ENCODE results near the gene DLGAP3.

DNA sequence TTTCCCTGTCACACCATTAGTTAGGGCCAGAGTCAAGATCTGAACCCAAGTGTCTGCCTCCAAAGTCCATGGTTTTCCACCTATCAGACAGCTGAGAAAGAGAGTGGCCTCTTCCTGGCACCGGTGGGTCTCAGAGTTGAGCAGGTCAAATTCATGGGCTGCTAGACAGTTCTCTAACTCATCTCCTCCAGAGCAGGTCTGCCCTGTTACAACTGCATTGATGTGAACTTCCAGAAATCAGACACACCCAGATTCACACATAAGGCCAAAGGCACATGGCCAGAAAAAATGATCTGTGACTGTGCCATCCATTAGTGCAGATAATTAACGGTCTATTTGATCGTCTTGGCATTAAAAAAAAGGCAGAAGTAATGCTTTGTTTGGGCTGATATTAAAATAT lies 87.4 kb downstream of the DLGAP3 start:
- TF ChIP-seq, protein P1, sequence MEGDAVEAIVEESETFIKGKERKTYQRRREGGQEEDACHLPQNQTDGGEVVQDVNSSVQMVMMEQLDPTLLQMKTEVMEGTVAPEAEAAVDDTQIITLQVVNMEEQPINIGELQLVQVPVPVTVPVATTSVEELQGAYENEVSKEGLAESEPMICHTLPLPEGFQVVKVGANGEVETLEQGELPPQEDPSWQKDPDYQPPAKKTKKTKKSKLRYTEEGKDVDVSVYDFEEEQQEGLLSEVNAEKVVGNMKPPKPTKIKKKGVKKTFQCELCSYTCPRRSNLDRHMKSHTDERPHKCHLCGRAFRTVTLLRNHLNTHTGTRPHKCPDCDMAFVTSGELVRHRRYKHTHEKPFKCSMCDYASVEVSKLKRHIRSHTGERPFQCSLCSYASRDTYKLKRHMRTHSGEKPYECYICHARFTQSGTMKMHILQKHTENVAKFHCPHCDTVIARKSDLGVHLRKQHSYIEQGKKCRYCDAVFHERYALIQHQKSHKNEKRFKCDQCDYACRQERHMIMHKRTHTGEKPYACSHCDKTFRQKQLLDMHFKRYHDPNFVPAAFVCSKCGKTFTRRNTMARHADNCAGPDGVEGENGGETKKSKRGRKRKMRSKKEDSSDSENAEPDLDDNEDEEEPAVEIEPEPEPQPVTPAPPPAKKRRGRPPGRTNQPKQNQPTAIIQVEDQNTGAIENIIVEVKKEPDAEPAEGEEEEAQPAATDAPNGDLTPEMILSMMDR (IDR thresholded peaks at IDR 0.05), result no peak
- no peak for TF ChIP-seq POLR2A (IDR thresholded peaks at IDR 0.05; ENCODE audit: low read depth)
- no peak for TF ChIP-seq EP300 (IDR thresholded peaks at IDR 0.05)

Measured in esophagus muscularis mucosa (tissue), 4 donors.